Measurements from ENCODE around the gene MTUS2.

- no peak for TF ChIP-seq SP1 (IDR thresholded peaks at IDR 0.05)
- TF ChIP-seq ZNF384 (IDR thresholded peaks at IDR 0.05), result no peak
These were observed 34.5 kb downstream of the MTUS2 start for GRCh38 chr13:28854657-28855056.

Measured in HEK293T (cell line).